Liver (tissue), 9 donors: ENCODE measurements around the gene AIPL1. TPM values are rescaled to one million over a fixed set of nuclear protein-coding genes. Genes with fewer than 3 reads are reported as not detected.

Source experiments
- DNase-seq: peaks from one replicate; pipeline ENCODE4 v3.0.0-alpha.2; 2017; ENCODE audit warnings: low spot score
- H3K27ac ChIP-seq, 2 donors: one replicate each; pipeline ENCODE4 v1.7.0; 2013; ENCODE audit warnings: inconsistent platforms in 2 of 2, low read length in 2 of 2, control low read depth in 1 of 2, low read depth in 1 of 2, mild to moderate bottlenecking in 1 of 2
- H3K27me3 ChIP-seq, 4 donors: one replicate each; pipeline versions ENCODE4 v1.6.1 to v1.7.0; 2013; ENCODE audit warnings: low read length in 3 of 4, inconsistent platforms in 1 of 4, mild to moderate bottlenecking in 1 of 4, moderate library complexity in 1 of 4; ENCODE audit not compliant: control insufficient read depth in 4 of 4, insufficient read depth in 4 of 4
- H3K36me3 ChIP-seq, 4 donors: one replicate each; pipeline versions ENCODE4 v1.6.1 to v1.7.0; 2013; ENCODE audit warnings: low read length in 3 of 4, mild to moderate bottlenecking in 3 of 4, low read depth in 1 of 4, moderate library complexity in 1 of 4; ENCODE audit not compliant: control insufficient read depth in 4 of 4, insufficient read depth in 3 of 4
- H3K4me1 ChIP-seq, 4 donors: one replicate each; pipeline versions ENCODE4 v1.6.1 to v1.7.0; 2013; ENCODE audit warnings: low read length in 3 of 4, mild to moderate bottlenecking in 3 of 4, moderate library complexity in 1 of 4; ENCODE audit not compliant: control insufficient read depth in 4 of 4, insufficient read depth in 4 of 4
- H3K4me3 ChIP-seq, 3 donors: one replicate each; pipeline versions ENCODE4 v1.6.1 to v1.7.0; 2013; ENCODE audit warnings: low read length in 3 of 3, control low read depth in 1 of 3, low read depth in 1 of 3, mild to moderate bottlenecking in 1 of 3
- H3K9ac ChIP-seq, 2 donors: one replicate each; pipeline ENCODE4 v1.7.0; 2013; ENCODE audit warnings: low read length in 2 of 2, mild to moderate bottlenecking in 2 of 2, moderate library complexity in 2 of 2, control low read depth in 1 of 2, low read depth in 1 of 2
- H3K9me3 ChIP-seq, 4 donors: one replicate each; pipeline versions ENCODE4 v1.6.1 to v1.7.0; 2013; ENCODE audit warnings: low read length in 3 of 4; ENCODE audit not compliant: control insufficient read depth in 4 of 4
- EGR1 ChIP-seq, 2 donors: IDR thresholded peaks; 2 replicates each; pipeline ENCODE4 v1.6.1; 2016 to 2018; ENCODE audit warnings: antibody characterized with exemption in 2 of 2, low read depth in 2 of 2
- FOXA1 ChIP-seq: IDR thresholded peaks from 2 replicates; pipeline ENCODE4 v1.6.1; 2016; ENCODE audit warnings: antibody characterized with exemption
- FOXA2 ChIP-seq: IDR thresholded peaks from 2 replicates; pipeline ENCODE4 v1.6.1; 2016; ENCODE audit warnings: antibody characterized with exemption
- GABPA ChIP-seq, 2 donors: IDR thresholded peaks in 1 of 2; conservative IDR thresholded peaks in 1 of 2; 2 replicates each; pipeline ENCODE4 v1.6.1; 2016; ENCODE audit warnings: antibody characterized with exemption in 2 of 2, mild to moderate bottlenecking in 1 of 2, moderate library complexity in 1 of 2
- HNF4A ChIP-seq, 2 donors: conservative IDR thresholded peaks; 2 replicates each; pipeline ENCODE4 v1.6.1; 2016; ENCODE audit warnings: antibody characterized with exemption in 2 of 2, mild to moderate bottlenecking in 2 of 2
- HNF4G ChIP-seq: IDR thresholded peaks from 2 replicates; pipeline ENCODE4 v1.6.1; 2016; ENCODE audit warnings: antibody characterized with exemption
- JUND ChIP-seq, 2 donors: IDR thresholded peaks; 2 replicates each; pipeline ENCODE4 v1.6.1; 2016; ENCODE audit warnings: antibody characterized with exemption in 2 of 2
- NR2F2 ChIP-seq: IDR thresholded peaks from 2 replicates; pipeline ENCODE4 v1.6.1; 2016; ENCODE audit warnings: antibody characterized with exemption
- RAD21 ChIP-seq, 2 donors: IDR thresholded peaks; 2 replicates each; pipeline ENCODE4 v1.6.1; 2016; ENCODE audit warnings: antibody characterized with exemption in 2 of 2, mild to moderate bottlenecking in 2 of 2
- RXRA ChIP-seq, 2 donors: IDR thresholded peaks; 2 replicates each; pipeline ENCODE4 v1.6.1; 2017 to 2018; ENCODE audit warnings: antibody characterized with exemption in 2 of 2, mild to moderate bottlenecking in 1 of 2
- SP1 ChIP-seq: IDR thresholded peaks from 2 replicates; pipeline ENCODE4 v1.6.1; 2018; ENCODE audit warnings: antibody characterized with exemption, mild to moderate bottlenecking
- TAF1 ChIP-seq: conservative IDR thresholded peaks from 2 replicates; pipeline ENCODE4 v1.6.1; 2016; ENCODE audit warnings: antibody characterized with exemption, mild to moderate bottlenecking
- YY1 ChIP-seq: IDR thresholded peaks from 2 replicates; pipeline ENCODE4 v1.6.1; 2016; ENCODE audit warnings: antibody characterized with exemption, mild to moderate bottlenecking
- WGBS: extraction: QIAGEN DNeasy Blood & Tissue Kit; methylation state at CpG from one replicate; pipeline ENCODE4 v1.1.7; 2013; 5-methylcytosine and 5-hydroxymethylcytosine counted together
- polyA plus RNA-seq, 2 donors: library from polyadenylated mRNA; stranded (reverse) in 1 of 2; unstranded in 1 of 2; fragments of 200-250 nt in 1 of 2; fragments of >200 nt in 1 of 2; fragmentation: Nextera tagmentation in 1 of 2; extraction: Ambion mirVana in 1 of 2; gene quantifications; one replicate each; pipeline versions ENCODE4 v1.2.1 to v1.2.3, GENCODE V29; 2013 to 2015
- total RNA-seq, 2 donors: library from RNA; depleted of rRNA; stranded (reverse); fragments of >200 nt; gene quantifications; one replicate each; pipeline ENCODE4 v1.2.3, GENCODE V29; 2014
- TF ChIP-seq, protein P1 (sequence below): IDR thresholded peaks from 2 replicates; pipeline ENCODE4 v1.6.1; 2016; ENCODE audit warnings: antibody characterized with exemption
- TF ChIP-seq, protein P2 (sequence below): IDR thresholded peaks from 2 replicates; pipeline ENCODE4 v1.6.1; 2016; ENCODE audit warnings: antibody characterized with exemption, mild to moderate bottlenecking
- TF ChIP-seq, protein P3 (sequence below): fragments of 150-350 bp; IDR thresholded peaks from 2 replicates; pipeline ENCODE4 v1.5.1; 2017; ENCODE audit warnings: improper control_type of control experiment, low read depth, low read length; ENCODE audit not compliant: missing input control
- TF ChIP-seq, protein P4 (sequence below): IDR thresholded peaks from 2 replicates; pipeline ENCODE4 v1.6.1; 2016; ENCODE audit warnings: antibody characterized with exemption
- TF ChIP-seq, protein P5 (sequence below): IDR thresholded peaks from 2 replicates; pipeline ENCODE4 v1.6.1; 2016; ENCODE audit warnings: antibody characterized with exemption
- donor health status: healthy.
- donor health status: healthy.
- donor health status: healthy.
- donor health status: healthy.
- donor health status: healthy.

Gene AIPL1
- total and polyA plus RNA-seq, 4 donors: not detected

DNA sequence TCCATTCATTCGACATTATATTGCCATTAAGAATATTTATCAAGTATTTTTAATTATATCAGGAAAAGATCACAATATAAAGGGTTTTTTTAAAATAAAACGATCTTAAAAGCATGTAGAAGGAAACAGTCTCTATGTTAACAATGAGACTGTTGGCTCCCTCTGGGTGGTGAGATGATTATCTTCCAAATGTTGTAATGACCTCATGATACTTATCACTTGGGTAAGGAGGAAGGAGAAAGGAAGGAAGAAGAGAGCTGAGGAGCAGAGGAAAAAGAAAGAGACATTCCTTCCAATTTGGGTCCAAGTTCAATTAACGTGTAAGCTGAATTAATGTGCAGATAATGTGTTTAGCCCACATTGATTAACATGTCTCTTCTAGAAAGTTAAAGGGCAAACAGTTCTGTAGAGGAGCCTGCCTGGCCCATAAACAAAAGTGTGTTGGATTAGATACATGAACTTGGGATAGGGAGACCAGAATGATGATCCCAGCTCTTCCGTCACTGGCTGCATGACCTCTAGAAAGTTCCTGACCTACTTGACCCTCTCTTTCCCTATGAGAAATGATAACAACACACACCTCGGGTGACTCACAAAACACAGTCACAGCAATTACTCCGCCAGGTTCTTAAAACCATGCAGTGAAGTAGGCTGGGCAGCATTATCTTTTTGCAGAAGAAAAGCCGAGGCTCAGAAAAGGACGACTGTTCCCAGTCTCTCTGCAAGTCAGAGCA lies 41.3 kb upstream of the AIPL1 start:
- no peak for DNase-seq
- TF ChIP-seq SP1 (no peak), NR2F2 (peak; percentile 80)
- Histone ChIP-seq H3K36me3 (no peaks in the 10 kb centered on the region), H3K4me1 (no peaks in the 10 kb centered on the region), H3K9me3 (no peaks in the 10 kb centered on the region), H3K27ac (no peak overlapping the region), H3K27me3 (no peaks in the 10 kb centered on the region), H3K9ac (no peak overlapping the region), H3K4me3 (no peak overlapping the region)
- WGBS: 74% methylated on average over 8 of the region's 8 CpGs

DNA sequence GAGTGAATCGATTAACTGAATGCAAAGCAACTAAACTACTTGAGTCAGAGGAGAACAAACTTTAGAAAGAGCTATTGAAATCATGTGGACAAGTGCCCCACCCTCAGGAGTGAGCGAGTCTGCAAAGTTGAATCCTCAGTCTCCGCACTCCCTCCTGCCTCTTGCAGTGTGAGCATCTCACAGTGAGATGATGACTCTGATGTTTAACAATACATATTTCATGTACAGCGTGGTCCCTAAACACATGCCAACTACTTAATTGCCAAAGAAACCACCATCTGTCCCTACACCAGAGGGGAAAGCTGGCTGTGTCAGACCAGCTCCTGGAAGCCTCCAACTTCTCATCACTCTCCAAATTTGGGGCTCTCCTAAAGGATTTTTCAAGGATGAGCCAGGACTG lies 40.5 kb upstream of the AIPL1 start:
- 79% methylated on average over 4 of the region's 4 CpGs for WGBS
- no peaks in the 10 kb centered on the region for H3K9me3 ChIP-seq
- no peaks in the 10 kb centered on the region for H3K4me1 ChIP-seq
- H3K27ac ChIP-seq: no peak overlapping the region
- no peak for TF ChIP-seq FOXA1
- TF ChIP-seq NR2F2: no peak
- no peak for TF ChIP-seq YY1
- no peak for TF ChIP-seq GABPA (IDR thresholded peaks at IDR 0.05 in 1 of 2, conservative IDR thresholded peaks at IDR 0.05 in 1 of 2)
- TF ChIP-seq, protein P1, sequence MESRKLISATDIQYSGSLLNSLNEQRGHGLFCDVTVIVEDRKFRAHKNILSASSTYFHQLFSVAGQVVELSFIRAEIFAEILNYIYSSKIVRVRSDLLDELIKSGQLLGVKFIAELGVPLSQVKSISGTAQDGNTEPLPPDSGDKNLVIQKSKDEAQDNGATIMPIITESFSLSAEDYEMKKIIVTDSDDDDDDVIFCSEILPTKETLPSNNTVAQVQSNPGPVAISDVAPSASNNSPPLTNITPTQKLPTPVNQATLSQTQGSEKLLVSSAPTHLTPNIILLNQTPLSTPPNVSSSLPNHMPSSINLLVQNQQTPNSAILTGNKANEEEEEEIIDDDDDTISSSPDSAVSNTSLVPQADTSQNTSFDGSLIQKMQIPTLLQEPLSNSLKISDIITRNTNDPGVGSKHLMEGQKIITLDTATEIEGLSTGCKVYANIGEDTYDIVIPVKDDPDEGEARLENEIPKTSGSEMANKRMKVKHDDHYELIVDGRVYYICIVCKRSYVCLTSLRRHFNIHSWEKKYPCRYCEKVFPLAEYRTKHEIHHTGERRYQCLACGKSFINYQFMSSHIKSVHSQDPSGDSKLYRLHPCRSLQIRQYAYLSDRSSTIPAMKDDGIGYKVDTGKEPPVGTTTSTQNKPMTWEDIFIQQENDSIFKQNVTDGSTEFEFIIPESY: no peak
- TF ChIP-seq TAF1: no peak
- TF ChIP-seq FOXA2: no peak
- TF ChIP-seq HNF4A (conservative IDR thresholded peaks at IDR 0.05): no peak
- no peak for TF ChIP-seq JUND (IDR thresholded peaks at IDR 0.05)
- TF ChIP-seq, protein P2, sequence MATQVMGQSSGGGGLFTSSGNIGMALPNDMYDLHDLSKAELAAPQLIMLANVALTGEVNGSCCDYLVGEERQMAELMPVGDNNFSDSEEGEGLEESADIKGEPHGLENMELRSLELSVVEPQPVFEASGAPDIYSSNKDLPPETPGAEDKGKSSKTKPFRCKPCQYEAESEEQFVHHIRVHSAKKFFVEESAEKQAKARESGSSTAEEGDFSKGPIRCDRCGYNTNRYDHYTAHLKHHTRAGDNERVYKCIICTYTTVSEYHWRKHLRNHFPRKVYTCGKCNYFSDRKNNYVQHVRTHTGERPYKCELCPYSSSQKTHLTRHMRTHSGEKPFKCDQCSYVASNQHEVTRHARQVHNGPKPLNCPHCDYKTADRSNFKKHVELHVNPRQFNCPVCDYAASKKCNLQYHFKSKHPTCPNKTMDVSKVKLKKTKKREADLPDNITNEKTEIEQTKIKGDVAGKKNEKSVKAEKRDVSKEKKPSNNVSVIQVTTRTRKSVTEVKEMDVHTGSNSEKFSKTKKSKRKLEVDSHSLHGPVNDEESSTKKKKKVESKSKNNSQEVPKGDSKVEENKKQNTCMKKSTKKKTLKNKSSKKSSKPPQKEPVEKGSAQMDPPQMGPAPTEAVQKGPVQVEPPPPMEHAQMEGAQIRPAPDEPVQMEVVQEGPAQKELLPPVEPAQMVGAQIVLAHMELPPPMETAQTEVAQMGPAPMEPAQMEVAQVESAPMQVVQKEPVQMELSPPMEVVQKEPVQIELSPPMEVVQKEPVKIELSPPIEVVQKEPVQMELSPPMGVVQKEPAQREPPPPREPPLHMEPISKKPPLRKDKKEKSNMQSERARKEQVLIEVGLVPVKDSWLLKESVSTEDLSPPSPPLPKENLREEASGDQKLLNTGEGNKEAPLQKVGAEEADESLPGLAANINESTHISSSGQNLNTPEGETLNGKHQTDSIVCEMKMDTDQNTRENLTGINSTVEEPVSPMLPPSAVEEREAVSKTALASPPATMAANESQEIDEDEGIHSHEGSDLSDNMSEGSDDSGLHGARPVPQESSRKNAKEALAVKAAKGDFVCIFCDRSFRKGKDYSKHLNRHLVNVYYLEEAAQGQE: no peak
- TF ChIP-seq, protein P3, sequence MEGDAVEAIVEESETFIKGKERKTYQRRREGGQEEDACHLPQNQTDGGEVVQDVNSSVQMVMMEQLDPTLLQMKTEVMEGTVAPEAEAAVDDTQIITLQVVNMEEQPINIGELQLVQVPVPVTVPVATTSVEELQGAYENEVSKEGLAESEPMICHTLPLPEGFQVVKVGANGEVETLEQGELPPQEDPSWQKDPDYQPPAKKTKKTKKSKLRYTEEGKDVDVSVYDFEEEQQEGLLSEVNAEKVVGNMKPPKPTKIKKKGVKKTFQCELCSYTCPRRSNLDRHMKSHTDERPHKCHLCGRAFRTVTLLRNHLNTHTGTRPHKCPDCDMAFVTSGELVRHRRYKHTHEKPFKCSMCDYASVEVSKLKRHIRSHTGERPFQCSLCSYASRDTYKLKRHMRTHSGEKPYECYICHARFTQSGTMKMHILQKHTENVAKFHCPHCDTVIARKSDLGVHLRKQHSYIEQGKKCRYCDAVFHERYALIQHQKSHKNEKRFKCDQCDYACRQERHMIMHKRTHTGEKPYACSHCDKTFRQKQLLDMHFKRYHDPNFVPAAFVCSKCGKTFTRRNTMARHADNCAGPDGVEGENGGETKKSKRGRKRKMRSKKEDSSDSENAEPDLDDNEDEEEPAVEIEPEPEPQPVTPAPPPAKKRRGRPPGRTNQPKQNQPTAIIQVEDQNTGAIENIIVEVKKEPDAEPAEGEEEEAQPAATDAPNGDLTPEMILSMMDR: no peak
- TF ChIP-seq RXRA (IDR thresholded peaks at IDR 0.05): no peak
- TF ChIP-seq SP1: no peak
- TF ChIP-seq, protein P4, sequence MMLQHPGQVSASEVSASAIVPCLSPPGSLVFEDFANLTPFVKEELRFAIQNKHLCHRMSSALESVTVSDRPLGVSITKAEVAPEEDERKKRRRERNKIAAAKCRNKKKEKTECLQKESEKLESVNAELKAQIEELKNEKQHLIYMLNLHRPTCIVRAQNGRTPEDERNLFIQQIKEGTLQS: no peak
- no peak for TF ChIP-seq RAD21 (IDR thresholded peaks at IDR 0.05)
- TF ChIP-seq EGR1 (IDR thresholded peaks at IDR 0.05; ENCODE audit: low read depth in 2 of 2): no peak
- TF ChIP-seq HNF4G: no peak
- TF ChIP-seq, protein P5, sequence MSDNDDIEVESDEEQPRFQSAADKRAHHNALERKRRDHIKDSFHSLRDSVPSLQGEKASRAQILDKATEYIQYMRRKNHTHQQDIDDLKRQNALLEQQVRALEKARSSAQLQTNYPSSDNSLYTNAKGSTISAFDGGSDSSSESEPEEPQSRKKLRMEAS: no peak
- H3K27me3 ChIP-seq: no peaks in the 10 kb centered on the region
- no peaks in the 10 kb centered on the region for H3K36me3 ChIP-seq
- DNase-seq: no peak
- H3K4me3 ChIP-seq: no peak overlapping the region
- H3K9ac ChIP-seq: no peak overlapping the region
